ENCODE measurements around the gene VMP1. TPM values are rescaled to one million over a fixed set of nuclear protein-coding genes. Genes with fewer than 3 reads are reported as not detected.

VMP1 gene
- total and polyA plus RNA-seq, 2 donors (not counting 1 experiment from before 2014, with no cell fraction given) = 20.4 to 83.5 TPM

DNA sequence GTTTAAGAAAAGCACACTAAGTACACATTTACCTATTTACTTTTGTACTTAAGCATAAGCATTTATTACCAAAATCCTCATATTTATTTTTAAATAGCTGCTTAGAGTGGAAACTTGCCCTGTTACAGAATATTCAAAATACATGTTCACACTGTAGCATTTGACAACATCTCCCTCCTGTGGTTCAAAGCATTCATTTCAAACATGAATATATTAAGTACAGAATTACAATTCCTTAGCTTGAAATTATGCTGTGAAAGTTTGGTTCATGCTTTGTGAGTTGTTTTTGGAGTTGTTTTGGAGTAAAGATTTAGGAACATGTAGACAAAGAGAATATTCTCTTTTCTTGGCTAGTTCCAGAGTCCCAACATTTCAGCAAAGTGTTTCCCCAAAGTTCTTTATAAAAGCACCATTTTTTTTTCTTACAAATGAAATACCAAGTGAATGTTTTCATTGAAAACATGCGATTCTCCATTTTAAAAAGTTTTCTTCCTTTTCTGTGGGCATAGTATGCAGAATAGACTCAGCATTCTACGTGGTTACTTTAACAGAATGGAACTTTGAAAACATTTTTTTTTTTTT is 152.1 kb downstream of the VMP1 start:
- no peak overlapping the region for H3K4me3 ChIP-seq (ENCODE audit: control extremely low read depth in 1 of 5, extremely low read depth in 1 of 5, insufficient read depth in 1 of 5, low read depth in 2 of 5, low read length in 4 of 5)
- Mint-ChIP-seq H3K4me3 (no peak overlapping the region), H3K27ac (peak overlapping the region; percentile 37), H3K27me3 (no peaks in the 10 kb centered on the region), H3K9me3 (ENCODE audit: insufficient read depth) (no peaks in the 10 kb centered on the region), H3K4me1 (no peaks in the 10 kb centered on the region)
- no peak overlapping the region for H3K27ac ChIP-seq (ENCODE audit: low read length in 2 of 2)
- peaks cover 4 to 26% of the 10 kb centered on the region in 2 experiments for H3K36me3 ChIP-seq (replicated peaks in 1 of 2; ENCODE audit: control extremely low read depth in 1 of 2, control insufficient read depth in 1 of 2, extremely low read depth in 1 of 2, insufficient read depth in 2 of 2, low read length in 1 of 2)
- TF ChIP-seq EZH2 (IDR thresholded peaks at IDR 0.05; ENCODE audit: borderline replicate concordance, insufficient read depth, low read depth, low read length, poor library complexity, severe bottlenecking) = no peak
- TF ChIP-seq, protein P1, sequence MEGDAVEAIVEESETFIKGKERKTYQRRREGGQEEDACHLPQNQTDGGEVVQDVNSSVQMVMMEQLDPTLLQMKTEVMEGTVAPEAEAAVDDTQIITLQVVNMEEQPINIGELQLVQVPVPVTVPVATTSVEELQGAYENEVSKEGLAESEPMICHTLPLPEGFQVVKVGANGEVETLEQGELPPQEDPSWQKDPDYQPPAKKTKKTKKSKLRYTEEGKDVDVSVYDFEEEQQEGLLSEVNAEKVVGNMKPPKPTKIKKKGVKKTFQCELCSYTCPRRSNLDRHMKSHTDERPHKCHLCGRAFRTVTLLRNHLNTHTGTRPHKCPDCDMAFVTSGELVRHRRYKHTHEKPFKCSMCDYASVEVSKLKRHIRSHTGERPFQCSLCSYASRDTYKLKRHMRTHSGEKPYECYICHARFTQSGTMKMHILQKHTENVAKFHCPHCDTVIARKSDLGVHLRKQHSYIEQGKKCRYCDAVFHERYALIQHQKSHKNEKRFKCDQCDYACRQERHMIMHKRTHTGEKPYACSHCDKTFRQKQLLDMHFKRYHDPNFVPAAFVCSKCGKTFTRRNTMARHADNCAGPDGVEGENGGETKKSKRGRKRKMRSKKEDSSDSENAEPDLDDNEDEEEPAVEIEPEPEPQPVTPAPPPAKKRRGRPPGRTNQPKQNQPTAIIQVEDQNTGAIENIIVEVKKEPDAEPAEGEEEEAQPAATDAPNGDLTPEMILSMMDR (IDR thresholded peaks at IDR 0.05) = peak; percentile 77
- H3K4me1 ChIP-seq (ENCODE audit: control insufficient read depth in 2 of 2, insufficient read depth in 2 of 2, low read length in 2 of 2) = no peaks in the 10 kb centered on the region
- intact Hi-C loops (cut with micrococcal nuclease) = loop anchor here (1.0 to 2.0 kb wide), 3 partner anchors 73 to 112 kb away; no protein-coding TSS in a partner anchor
- H4K20me1 ChIP-seq (ENCODE audit: control insufficient read depth, insufficient read depth, low read length, poor library complexity, severe bottlenecking) = no peaks in the 10 kb centered on the region
- H3K79me2 ChIP-seq (ENCODE audit: control insufficient read depth, insufficient read depth, low read length) = no peaks in the 10 kb centered on the region
- DNase-seq (peak; percentile 54), ATAC-seq (ENCODE audit: low read depth) (peak; percentile 53)
- no peaks in the 10 kb centered on the region for H3K9me3 ChIP-seq (ENCODE audit: control extremely low read depth in 1 of 3, control insufficient read depth in 2 of 3, insufficient read depth in 1 of 3, low read length in 2 of 3)
- no peak overlapping the region for H3K9ac ChIP-seq (ENCODE audit: low read length)
- H3K4me2 ChIP-seq (replicated peaks; ENCODE audit: low read depth, low read length, poor library complexity, severe bottlenecking) = no peak overlapping the region
- whole genome bisulfite sequencing (ENCODE audit: insufficient coverage) = no CpG with 5 or more reads among the region's 2 CpGs
- H2AFZ ChIP-seq (ENCODE audit: insufficient read depth, low read depth, low read length, poor library complexity, severe bottlenecking) = no peak overlapping the region
- CTCF ChIA-PET = interaction anchor here (0.6 to 3.1 kb wide), 27 partner anchors 9 to 589 kb away, joined by 3 to 21 read pairs (median 4); no protein-coding TSS in a partner anchor
- no peaks in the 10 kb centered on the region for H3K27me3 ChIP-seq (replicated peaks in 1 of 4; ENCODE audit: control extremely low read depth in 1 of 4, control insufficient read depth in 3 of 4, insufficient read depth in 4 of 4, low read length in 3 of 4)
- POLR2A ChIA-PET = interaction anchor here (0.6 kb wide), 1 partner anchor 32 kb away, joined by 3 read pairs; no protein-coding TSS in a partner anchor

DNA sequence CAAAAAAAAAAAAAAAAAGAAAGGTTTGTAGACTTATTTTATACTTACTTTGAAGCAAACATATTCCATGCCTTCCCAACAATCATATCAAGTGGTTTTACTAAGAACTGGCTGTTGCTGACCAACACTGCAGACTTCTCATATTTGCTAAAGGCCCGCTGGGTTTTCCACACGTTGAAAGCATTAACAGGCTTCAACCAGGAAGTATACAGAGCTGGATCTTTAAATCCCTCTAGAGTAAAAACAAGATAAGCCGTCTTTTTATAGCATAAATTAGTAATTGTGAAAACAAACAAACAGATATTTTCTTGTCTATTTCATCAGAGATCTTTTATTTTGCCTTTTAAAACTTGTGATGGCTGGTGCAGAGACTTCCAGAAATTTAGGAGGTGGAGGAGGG is 156.2 kb downstream of the VMP1 start:
- no peak overlapping the region for H3K27ac ChIP-seq (ENCODE audit: low read length in 2 of 2)
- H4K20me1 ChIP-seq (ENCODE audit: control insufficient read depth, insufficient read depth, low read length, poor library complexity, severe bottlenecking) = no peaks in the 10 kb centered on the region
- no peaks in the 10 kb centered on the region for H3K27me3 Mint-ChIP-seq
- intact Hi-C loops (cut with micrococcal nuclease) = no loop called here
- peaks cover 4 to 42% of the 10 kb centered on the region in 2 experiments for H3K36me3 ChIP-seq (replicated peaks in 1 of 2; ENCODE audit: control extremely low read depth in 1 of 2, control insufficient read depth in 1 of 2, extremely low read depth in 1 of 2, insufficient read depth in 2 of 2, low read length in 1 of 2)
- H2AFZ ChIP-seq (ENCODE audit: insufficient read depth, low read depth, low read length, poor library complexity, severe bottlenecking) = no peak overlapping the region
- no peak overlapping the region for H3K4me3 Mint-ChIP-seq
- ChIA-PET CTCF (interaction anchor here (0.7 to 2.0 kb wide), 2 partner anchors 51 to 103 kb away, joined by 3 to 5 read pairs; no protein-coding TSS in a partner anchor), POLR2A (no interaction called here)
- ATAC-seq (ENCODE audit: low read depth) = no peak
- no peak overlapping the region for H3K4me2 ChIP-seq (replicated peaks; ENCODE audit: low read depth, low read length, poor library complexity, severe bottlenecking)
- H3K4me1 ChIP-seq (ENCODE audit: control insufficient read depth in 2 of 2, insufficient read depth in 2 of 2, low read length in 2 of 2) = no peaks in the 10 kb centered on the region
- no peak for DNase-seq
- no peak overlapping the region for H3K4me3 ChIP-seq (ENCODE audit: control extremely low read depth in 1 of 5, extremely low read depth in 1 of 5, insufficient read depth in 1 of 5, low read depth in 2 of 5, low read length in 4 of 5)
- no peak for TF ChIP-seq EZH2 (IDR thresholded peaks at IDR 0.05; ENCODE audit: borderline replicate concordance, insufficient read depth, low read depth, low read length, poor library complexity, severe bottlenecking)
- TF ChIP-seq, protein P1 (IDR thresholded peaks at IDR 0.05) = no peak
- H3K4me1 Mint-ChIP-seq = no peaks in the 10 kb centered on the region
- WGBS (ENCODE audit: insufficient coverage) = 80% methylated on average over 1 of the region's 3 CpGs
- no peaks in the 10 kb centered on the region for H3K9me3 ChIP-seq (ENCODE audit: control extremely low read depth in 1 of 3, control insufficient read depth in 2 of 3, insufficient read depth in 1 of 3, low read length in 2 of 3)
- H3K9me3 Mint-ChIP-seq (ENCODE audit: insufficient read depth) = no peaks in the 10 kb centered on the region
- H3K27ac Mint-ChIP-seq = no peak overlapping the region
- no peaks in the 10 kb centered on the region for H3K27me3 ChIP-seq (replicated peaks in 1 of 4; ENCODE audit: control extremely low read depth in 1 of 4, control insufficient read depth in 3 of 4, insufficient read depth in 4 of 4, low read length in 3 of 4)
- no peak overlapping the region for H3K9ac ChIP-seq (ENCODE audit: low read length)
- H3K79me2 ChIP-seq (ENCODE audit: control insufficient read depth, insufficient read depth, low read length) = no peaks in the 10 kb centered on the region

Measured in B cell (primary cell).